Renal cortex interstitium (tissue), 15 donors: Measurements from ENCODE around the gene MTFMT. TPM values are rescaled to one million over a fixed set of nuclear protein-coding genes. Genes with fewer than 3 reads are reported as not detected.
"Not testable (repeated sequence)": the region's sequence is repeated elsewhere in the genome, so short reads cannot be mapped to it uniquely, and the experiment has no call there.

ENCODE experiments used
- DNase-seq, 11 donors: peaks; one replicate each; pipeline ENCODE4 v3.0.0-alpha.2; 2013; ENCODE audit warnings: low read depth in 9 of 11, low spot score in 4 of 11; ENCODE audit errors: extremely low read depth in 1 of 11
- long read RNA-seq, 16 experiments: transcript quantifications; one replicate each; lab custom pipeline, GENCODE V29; 2026
- polyA plus RNA-seq, 3 donors: library from polyadenylated mRNA; unstranded; fragments of 120-200 nt; gene quantifications; one replicate each; pipeline ENCODE4 v1.2.1, GENCODE V29; 2013; ENCODE audit not compliant: insufficient read length in 3 of 3

The MTFMT gene
- polyA plus RNA-seq, result 10 to 100 TPM; 14.3 to 19.4 (median 15.7) TPM
- long read RNA-seq, donor 1, transcript MTFMT-201 (9 exons, 2,734 nt), result major isoform, 6 of 20 reads
- long read RNA-seq, donor 1, partial matches to known transcripts, result 12 of 20 reads
- long read RNA-seq, donor 1, other reads (novel, unspliced or antisense), result 0 of 20 reads
- long read RNA-seq, donor 2, transcript MTFMT-201 (9 exons, 2,734 nt), result major isoform, 7 of 8 reads
- long read RNA-seq, donor 2, partial matches to known transcripts, result 0 of 8 reads
- long read RNA-seq, donor 2, other reads (novel, unspliced or antisense), result 0 of 8 reads
- long read RNA-seq, donor 3, transcript MTFMT-201 (9 exons, 2,734 nt), result major isoform, 9 of 10 reads
- long read RNA-seq, donor 3, partial matches to known transcripts, result 0 of 10 reads
- long read RNA-seq, donor 3, other reads (novel, unspliced or antisense), result 0 of 10 reads
- long read RNA-seq, donor 4, transcript MTFMT-201 (9 exons, 2,734 nt), result major isoform, 5 of 6 reads
- long read RNA-seq, donor 4, partial matches to known transcripts, result 0 of 6 reads
- long read RNA-seq, donor 4, other reads (novel, unspliced or antisense), result 0 of 6 reads
- long read RNA-seq, donor 5, result 0 reads
- long read RNA-seq, donor 6, transcript MTFMT-201 (9 exons, 2,734 nt), result major isoform, 7 of 8 reads
- long read RNA-seq, donor 6, partial matches to known transcripts, result 0 of 8 reads
- long read RNA-seq, donor 6, other reads (novel, unspliced or antisense), result 0 of 8 reads
- long read RNA-seq, donor 7, transcript MTFMT-201 (9 exons, 2,734 nt), result major isoform, 6 of 7 reads
- long read RNA-seq, donor 7, partial matches to known transcripts, result 0 of 7 reads
- long read RNA-seq, donor 7, other reads (novel, unspliced or antisense), result 0 of 7 reads
- long read RNA-seq, donor 8, result 0 reads
- long read RNA-seq, donor 9, partial matches to known transcripts, result 0 of 4 reads
- long read RNA-seq, donor 9, other reads (novel, unspliced or antisense), result 0 of 4 reads
- long read RNA-seq, donor 10, transcript MTFMT-201 (9 exons, 2,734 nt), result major isoform, 11 of 14 reads
- long read RNA-seq, donor 10, partial matches to known transcripts, result 0 of 14 reads
- long read RNA-seq, donor 10, other reads (novel, unspliced or antisense), result 0 of 14 reads
- long read RNA-seq, donor 11, transcript MTFMT-201 (9 exons, 2,734 nt), result major isoform, 11 of 15 reads
- long read RNA-seq, donor 11, partial matches to known transcripts, result 0 of 15 reads
- long read RNA-seq, donor 11, other reads (novel, unspliced or antisense), result 0 of 15 reads
- long read RNA-seq, donor 12, partial matches to known transcripts, result 0 of 1 reads
- long read RNA-seq, donor 12, other reads (novel, unspliced or antisense), result 0 of 1 reads
- long read RNA-seq, donor 13, result 0 reads
- long read RNA-seq, donor 14, transcript MTFMT-201 (9 exons, 2,734 nt), result major isoform, 7 of 8 reads
- long read RNA-seq, donor 14, partial matches to known transcripts, result 0 of 8 reads
- long read RNA-seq, donor 14, other reads (novel, unspliced or antisense), result 0 of 8 reads
- long read RNA-seq, donor 15, partial matches to known transcripts, result 0 of 1 reads
- long read RNA-seq, donor 15, other reads (novel, unspliced or antisense), result 0 of 1 reads
- long read RNA-seq, donor 16, transcript MTFMT-201 (9 exons, 2,734 nt), result major isoform, 19 of 24 reads
- long read RNA-seq, donor 16, partial matches to known transcripts, result 0 of 24 reads
- long read RNA-seq, donor 16, other reads (novel, unspliced or antisense), result 0 of 24 reads

- DNase-seq, result peak in 9 of 11 donors; percentile 70 to 87 (median 82)
Observed at GRCh38 chr15:65028921-65029735, at the start of gene MTFMT. Gene MTFMT (minus strand): TSS chr15:65029639. CDS start chr15:65029613, 26 bp downstream.

GRCh38 chr15:65077981-65078352 is 48.5 kb upstream of the MTFMT start:
- peak in 5 of 11 donors; percentile 46 to 60 (median 51) for DNase-seq

- no peak for DNase-seq
Observed at GRCh38 chr15:65077291-65077980, 48.0 kb upstream of the MTFMT start.

GRCh38 chr15:65076486-65077290 is 47.2 kb upstream of the MTFMT start, which contains the start of gene KBTBD13:
Gene KBTBD13 (plus strand): TSS chr15:65076746. CDS start chr15:65076816, 70 bp downstream.
- no peak for DNase-seq

- DNase-seq, result not testable (repeated sequence)
Observed at GRCh38 chr15:65075607-65076395, 46.4 kb upstream of the MTFMT start.

GRCh38 chr15:65074946-65075345 is 45.5 kb upstream of the MTFMT start:
- DNase-seq, result not testable (repeated sequence)

GRCh38 chr15:65072617-65073016 is 43.2 kb upstream of the MTFMT start:
- no peak for DNase-seq

- DNase-seq, result no peak
Observed at GRCh38 chr15:65072027-65072426, 42.6 kb upstream of the MTFMT start.

GRCh38 chr15:65071381-65071811 is 42.0 kb upstream of the MTFMT start:
- DNase-seq, result no peak

GRCh38 chr15:65069779-65070546 is 40.5 kb upstream of the MTFMT start:
- DNase-seq, result no peak

- DNase-seq, result no peak
Observed at GRCh38 chr15:65069179-65069578, 39.7 kb upstream of the MTFMT start.

- no peak for DNase-seq
Observed at GRCh38 chr15:65068403-65068788, 39.0 kb upstream of the MTFMT start.

- DNase-seq, result no peak
Observed at GRCh38 chr15:65067645-65068402, 38.4 kb upstream of the MTFMT start, which contains the start of gene RASL12. Gene RASL12 (minus strand): TSS chr15:65067991. CDS start chr15:65067835, 156 bp downstream.

GRCh38 chr15:65067317-65067644 is 37.8 kb upstream of the MTFMT start:
- no peak for DNase-seq
